Ovary (tissue), 3 donors: Measurements from ENCODE around the gene STUB1.

Experiments used
- CTCF ChIP-seq, 3 donors: fragments of 450-650 bp in 2 of 3; fragments of 200-600 bp in 1 of 3; IDR thresholded peaks; one replicate each; pipeline versions ENCODE4 v1.5.1 to v1.8.0; 2016 to 2022; ENCODE audit warnings: antibody characterized with exemption in 3 of 3, mild to moderate bottlenecking in 1 of 3
- EP300 ChIP-seq: sonication (generic); formaldehyde crosslinking; IDR thresholded peaks from one replicate; pipeline ENCODE4 v1.6.1; 2017; ENCODE audit warnings: antibody characterized with exemption
- donor health status: DM: no; HTN: no; CAD: no.

GRCh38 chr16:695355-696089, 15.3 kb downstream of the STUB1 start:
- TF ChIP-seq CTCF (IDR thresholded peaks at IDR 0.05) (no peak), EP300 (no peak)
